ENCODE measurements around the gene LYRM9. TPM values are rescaled to one million over a fixed set of nuclear protein-coding genes. Genes with fewer than 3 reads are reported as not detected.

LYRM9 gene
- polyA plus RNA-seq, 1 donor (not counting 4 experiments of a cell fraction or from before 2014, with no cell fraction given) = 3.0 TPM

- H3K27ac ChIP-seq (ENCODE audit: control insufficient read depth, insufficient read depth, low read length) = no peak overlapping the region
- DNase-seq (ENCODE audit: low read depth, low spot score) (no peak), FAIRE-seq (no peak)
- H3K4me2 ChIP-seq (ENCODE audit: control insufficient read depth, extremely low read depth, insufficient read depth, low read depth, low read length) = no peak overlapping the region
- dilution Hi-C loops (cut with MboI; ENCODE audit: extremely low pct_ligation_motif_present, low sequenced_read_pairs) = no loop called here
- H3K9ac ChIP-seq (ENCODE audit: control insufficient read depth, extremely low read depth, insufficient read depth, low read length) = no peak overlapping the region
- no peaks in the 10 kb centered on the region for H3K9me1 ChIP-seq (ENCODE audit: control insufficient read depth, extremely low read depth, insufficient read depth, low read length)
- H3K4me3 ChIP-seq (ENCODE audit: control insufficient read depth in 2 of 3, extremely low read depth in 1 of 3, insufficient read depth in 2 of 3, low read depth in 1 of 3, low read length in 3 of 3) = no peak overlapping the region
- H3K9me3 ChIP-seq (ENCODE audit: control insufficient read depth, low read depth, low read length) = no peaks in the 10 kb centered on the region
- H4K20me1 ChIP-seq (ENCODE audit: control insufficient read depth, extremely low read depth, insufficient read depth, low read length) = no peaks in the 10 kb centered on the region
- no peaks in the 10 kb centered on the region for H3K79me2 ChIP-seq (ENCODE audit: control insufficient read depth, insufficient read depth, low read length)
- H2AFZ ChIP-seq (ENCODE audit: control insufficient read depth, low read length) = no peak overlapping the region
- TF ChIP-seq EZH2 (IDR thresholded peaks at IDR 0.05; ENCODE audit: low read length) (no peak), CTCF (optimal IDR thresholded peaks at IDR 0.05 in 1 of 3, IDR thresholded peaks at IDR 0.05 in 1 of 3, conservative IDR thresholded peaks at IDR 0.05 in 1 of 3; ENCODE audit: extremely low read depth in 1 of 3, insufficient read depth in 2 of 3, low read length in 3 of 3) (no peak)
- peaks cover 6% of the 10 kb centered on the region for H3K4me1 ChIP-seq (ENCODE audit: control insufficient read depth, extremely low read depth, insufficient read depth, low read length)
- H3K36me3 ChIP-seq (ENCODE audit: control insufficient read depth in 2 of 2, extremely low read depth in 1 of 2, insufficient read depth in 2 of 2, low read length in 2 of 2) = no peaks in the 10 kb centered on the region
- peaks cover 10% of the 10 kb centered on the region for H3K27me3 ChIP-seq (ENCODE audit: control insufficient read depth, extremely low read depth, insufficient read depth, low read length)
These were observed 46.6 kb upstream of the LYRM9 start for GRCh38 chr17:27939474-27940465.

GRCh38 chr17:27938864-27939263, 45.7 kb upstream of the LYRM9 start:
- no peaks in the 10 kb centered on the region for H3K4me1 ChIP-seq (ENCODE audit: control insufficient read depth, extremely low read depth, insufficient read depth, low read length)
- H3K9me3 ChIP-seq (ENCODE audit: control insufficient read depth, low read depth, low read length) = no peaks in the 10 kb centered on the region
- H3K4me3 ChIP-seq (ENCODE audit: control insufficient read depth in 2 of 3, extremely low read depth in 1 of 3, insufficient read depth in 2 of 3, low read depth in 1 of 3, low read length in 3 of 3) = no peak overlapping the region
- no peaks in the 10 kb centered on the region for H3K36me3 ChIP-seq (ENCODE audit: control insufficient read depth in 2 of 2, extremely low read depth in 1 of 2, insufficient read depth in 2 of 2, low read length in 2 of 2)
- dilution Hi-C loops (cut with MboI; ENCODE audit: extremely low pct_ligation_motif_present, low sequenced_read_pairs) = no loop called here
- H3K9ac ChIP-seq (ENCODE audit: control insufficient read depth, extremely low read depth, insufficient read depth, low read length) = no peak overlapping the region
- no peaks in the 10 kb centered on the region for H3K79me2 ChIP-seq (ENCODE audit: control insufficient read depth, insufficient read depth, low read length)
- FAIRE-seq (no peak), DNase-seq (ENCODE audit: low read depth, low spot score) (no peak)
- TF ChIP-seq EZH2 (IDR thresholded peaks at IDR 0.05; ENCODE audit: low read length) (no peak), CTCF (optimal IDR thresholded peaks at IDR 0.05 in 1 of 3, IDR thresholded peaks at IDR 0.05 in 1 of 3, conservative IDR thresholded peaks at IDR 0.05 in 1 of 3; ENCODE audit: extremely low read depth in 1 of 3, insufficient read depth in 2 of 3, low read length in 3 of 3) (no peak)
- no peaks in the 10 kb centered on the region for H3K9me1 ChIP-seq (ENCODE audit: control insufficient read depth, extremely low read depth, insufficient read depth, low read length)
- no peak overlapping the region for H3K27ac ChIP-seq (ENCODE audit: control insufficient read depth, insufficient read depth, low read length)
- no peak overlapping the region for H3K4me2 ChIP-seq (ENCODE audit: control insufficient read depth, extremely low read depth, insufficient read depth, low read depth, low read length)
- no peaks in the 10 kb centered on the region for H4K20me1 ChIP-seq (ENCODE audit: control insufficient read depth, extremely low read depth, insufficient read depth, low read length)
- peaks cover 10% of the 10 kb centered on the region for H3K27me3 ChIP-seq (ENCODE audit: control insufficient read depth, extremely low read depth, insufficient read depth, low read length)
- no peak overlapping the region for H2AFZ ChIP-seq (ENCODE audit: control insufficient read depth, low read length)
